PFSK-1 (cell line): ENCODE measurements around the gene FBXO22.

Experiments used
- FOXP2 ChIP-seq: optimal IDR thresholded peaks from 2 replicates; pipeline ENCODE3; 2011; ENCODE audit warnings: borderline replicate concordance, control low read depth, inconsistent platforms; ENCODE audit not compliant: insufficient read depth; ENCODE audit errors: extremely low read length, extremely low read depth
- POLR2AphosphoS5 ChIP-seq: IDR thresholded peaks from 2 replicates; pipeline ENCODE4 v1.6.1; 2012; ENCODE audit warnings: low read depth, mild to moderate bottlenecking, control low read depth, low read length, moderate library complexity
- REST ChIP-seq, 2 experiments: IDR thresholded peaks; 2 replicates each; pipeline versions ENCODE4 v1.6.1 to v1.8.0; 2011 to 2012; ENCODE audit warnings: low read depth in 2 of 2, low read length in 2 of 2, control low read depth in 1 of 2, inconsistent platforms in 1 of 2, mild to moderate bottlenecking in 1 of 2, moderate library complexity in 1 of 2; ENCODE audit not compliant: insufficient read depth in 1 of 2
- TAF1 ChIP-seq: IDR thresholded peaks from 2 replicates; pipeline ENCODE4 v1.6.1; 2012; ENCODE audit warnings: low read length, control low read depth, borderline replicate concordance; ENCODE audit not compliant: insufficient read depth

GRCh38 chr15:75925440-75925839 lies 21.8 kb downstream of the FBXO22 start:
- TF ChIP-seq POLR2AphosphoS5 (no peak), REST (IDR thresholded peaks at IDR 0.05; ENCODE audit: insufficient read depth in 1 of 2, low read depth in 2 of 2, low read length in 2 of 2) (no peak), TAF1 (no peak), FOXP2 (no peak)
